Endothelial cell of umbilical vein (primary cell): ENCODE data around the gene SH3TC1. TPM values are rescaled to one million over a fixed set of nuclear protein-coding genes. Genes with fewer than 3 reads are reported as not detected.

Source experiments
- BruUV-seq: library from RNA; stranded (reverse); fragments of 400-500 nt; replicated peaks from 2 replicates; lab custom pipeline; 2021; lab: Mats Ljungman, UMichigan
- CTCF ChIA-PET: fragments of 300-600, 350-600 bp; sonication (Branson Sonifier 250); formaldehyde crosslinking; loops from one replicate; lab custom pipeline; 2021; ENCODE audit warnings: antibody characterized with exemption, inconsistent platforms; lab: Charles Lee
- POLR2A ChIA-PET: fragments of 300-600, 350-600 bp; sonication (Branson Sonifier 250); formaldehyde crosslinking; loops from one replicate; lab custom pipeline; 2021; ENCODE audit warnings: antibody characterized with exemption, inconsistent platforms; lab: Charles Lee
- DNase-seq: peaks from one replicate; pipeline ENCODE4 v3.0.0-alpha.2; 2011; ENCODE audit warnings: low read depth, low spot score
- FAIRE-seq: peaks from 2 replicates; lab custom pipeline; 2011; peaks lifted over from hg19 to GRCh38; lab: Jason Lieb, UNC
- H2AFZ ChIP-seq: 2 replicates; pipeline ENCODE4 v1.6.0; 2012; ENCODE audit warnings: low read depth, low read length, control low read depth, inconsistent platforms
- H3K27ac ChIP-seq: 2 replicates; pipeline ENCODE4 v1.5.1; 2011; ENCODE audit warnings: low read depth, mild to moderate bottlenecking, control low read depth, low read length, moderate library complexity; ENCODE audit not compliant: insufficient read depth
- H3K27me3 ChIP-seq, 2 experiments: 2 replicates each; pipeline versions ENCODE4 v1.6.0 to v1.6.1; 2011; ENCODE audit warnings: low read length in 2 of 2, mixed read lengths in 1 of 2; ENCODE audit not compliant: control insufficient read depth in 2 of 2, insufficient read depth in 2 of 2
- H3K36me3 ChIP-seq, 2 experiments: 2 replicates in 1 of 2; 3 replicates in 1 of 2; pipeline ENCODE4 v1.5.1; 2011; ENCODE audit warnings: low read length in 2 of 2, mild to moderate bottlenecking in 1 of 2, moderate library complexity in 1 of 2; ENCODE audit not compliant: control insufficient read depth in 2 of 2, insufficient read depth in 2 of 2; ENCODE audit errors: extremely low read depth in 1 of 2
- H3K4me1 ChIP-seq: 3 replicates; pipeline ENCODE4 v1.5.1; 2011; ENCODE audit warnings: mild to moderate bottlenecking, low read length; ENCODE audit not compliant: control insufficient read depth, insufficient read depth; ENCODE audit errors: extremely low read depth
- H3K4me2 ChIP-seq: 2 replicates; pipeline ENCODE4 v1.6.1; 2011; ENCODE audit warnings: low read length, control low read depth, mixed read lengths; ENCODE audit not compliant: insufficient read depth
- H3K4me3 ChIP-seq, 3 experiments: fragments of 200-600 bp in 1 of 3; sonication (generic), shearing (Covaris generic) in 1 of 3; replicated peaks in 1 of 3; 2 replicates each; pipeline ENCODE4 v1.5.1; 2011 to 2016; ENCODE audit warnings: control low read depth in 3 of 3, low read length in 3 of 3, mild to moderate bottlenecking in 2 of 3, inconsistent platforms in 1 of 3, low read depth in 1 of 3, moderate library complexity in 1 of 3; ENCODE audit not compliant: insufficient read depth in 1 of 3
- H3K79me2 ChIP-seq: 2 replicates; pipeline ENCODE4 v1.6.0; 2012; ENCODE audit warnings: low read length, inconsistent platforms; ENCODE audit not compliant: control insufficient read depth, insufficient read depth
- H3K9ac ChIP-seq: replicated peaks from 2 replicates; pipeline ENCODE3; 2011; ENCODE audit warnings: low read length, control low read depth; ENCODE audit not compliant: insufficient read depth; ENCODE audit errors: extremely low read depth
- H3K9me1 ChIP-seq: replicated peaks from 3 replicates; pipeline ENCODE4 v1.6.0; 2011; ENCODE audit warnings: mild to moderate bottlenecking, low read length; ENCODE audit not compliant: control insufficient read depth, insufficient read depth; ENCODE audit errors: extremely low read depth
- H3K9me3 ChIP-seq: replicated peaks from 2 replicates; pipeline ENCODE4 v1.5.1; 2012; ENCODE audit warnings: low read length, inconsistent platforms; ENCODE audit not compliant: control insufficient read depth, insufficient read depth
- H4K20me1 ChIP-seq: replicated peaks from 2 replicates; pipeline ENCODE3; 2011; ENCODE audit warnings: mild to moderate bottlenecking, low read length; ENCODE audit not compliant: control insufficient read depth, insufficient read depth; ENCODE audit errors: extremely low read depth
- EZH2 ChIP-seq: IDR thresholded peaks from 2 replicates; pipeline ENCODE4 v1.6.1; 2012; ENCODE audit warnings: borderline replicate concordance, low read depth, mild to moderate bottlenecking, moderate library complexity, low read length, inconsistent platforms; ENCODE audit not compliant: severe bottlenecking
- FOS ChIP-seq: IDR thresholded peaks from 2 replicates; pipeline ENCODE4 v1.6.1; 2011; ENCODE audit warnings: mild to moderate bottlenecking, low read length, moderate library complexity, borderline replicate concordance; ENCODE audit not compliant: insufficient read depth
- GATA2 ChIP-seq: IDR thresholded peaks from 2 replicates; pipeline ENCODE4 v1.7.0; 2011; ENCODE audit warnings: low read depth, mild to moderate bottlenecking, moderate library complexity, mixed read lengths, low read length; ENCODE audit not compliant: insufficient read length, insufficient read depth
- JUN ChIP-seq: IDR thresholded peaks from 2 replicates; pipeline ENCODE4 v1.6.1; 2011; ENCODE audit warnings: borderline replicate concordance, low read depth; ENCODE audit not compliant: insufficient read length, insufficient read depth
- MYC ChIP-seq: IDR thresholded peaks from one replicate; pipeline ENCODE4 v1.6.1; 2011; ENCODE audit warnings: mild to moderate bottlenecking, low read depth, low read length
- POLR2A ChIP-seq: IDR thresholded peaks from 2 replicates; pipeline ENCODE4 v1.6.1; 2012; ENCODE audit warnings: low read depth, mild to moderate bottlenecking, control low read depth, low read length
- POLR2AphosphoS5 ChIP-seq: IDR thresholded peaks from 2 replicates; pipeline ENCODE4 v1.6.1; 2012; ENCODE audit warnings: low read depth, mild to moderate bottlenecking, control low read depth, low read length, moderate library complexity; ENCODE audit not compliant: insufficient read depth
- dilution Hi-C: fragments of 300-500 bp; cut with MboI; formaldehyde crosslinking; loops from one replicate; pipeline ENCODE4 v1.15.0; 2019; ENCODE audit warnings: low sequenced_read_pairs; ENCODE audit not compliant: extremely low pct_ligation_motif_present
- intact Hi-C: fragments of 100-400 bp; cut with micrococcal nuclease; formaldehyde crosslinking; loops from one replicate; pipeline ENCODE4 v1.10.0; 2022
- polyA plus RNA-seq, 4 experiments: library from polyadenylated mRNA; depleted of rRNA in 3 of 4; stranded (reverse) in 3 of 4; unstranded in 1 of 4; fragments of >200 nt; gene quantifications; 2 replicates each; pipeline versions ENCODE4 v1.2.1 to v1.2.3, GENCODE V29; 2011 to 2012; ENCODE audit warnings: missing spikeins in 1 of 4
- total RNA-seq: library from RNA; stranded (reverse); gene quantifications from 2 replicates; pipeline ENCODE4 v1.2.3, GENCODE V29; 2021
- TF ChIP-seq, protein P1 (sequence below), 2 donors: IDR thresholded peaks; 1 replicate in 1 of 2; 2 replicates in 1 of 2; pipeline ENCODE4 v1.5.1; 2011; ENCODE audit warnings: low read length in 2 of 2, mild to moderate bottlenecking in 2 of 2, moderate library complexity in 2 of 2, control low read depth in 1 of 2, inconsistent platforms in 1 of 2, low read depth in 1 of 2; ENCODE audit not compliant: insufficient read depth in 1 of 2; ENCODE audit errors: extremely low read depth in 1 of 2
- TF ChIP-seq, protein P2 (sequence below): IDR thresholded peaks from 2 replicates; pipeline ENCODE4 v1.6.1; 2011; ENCODE audit not compliant: insufficient read depth, insufficient read length

Gene SH3TC1
- total and polyA plus RNA-seq, 2 donors (not counting 3 experiments of a cell fraction or from before 2014, with no cell fraction given) = 96.5 to 192 TPM

DNA sequence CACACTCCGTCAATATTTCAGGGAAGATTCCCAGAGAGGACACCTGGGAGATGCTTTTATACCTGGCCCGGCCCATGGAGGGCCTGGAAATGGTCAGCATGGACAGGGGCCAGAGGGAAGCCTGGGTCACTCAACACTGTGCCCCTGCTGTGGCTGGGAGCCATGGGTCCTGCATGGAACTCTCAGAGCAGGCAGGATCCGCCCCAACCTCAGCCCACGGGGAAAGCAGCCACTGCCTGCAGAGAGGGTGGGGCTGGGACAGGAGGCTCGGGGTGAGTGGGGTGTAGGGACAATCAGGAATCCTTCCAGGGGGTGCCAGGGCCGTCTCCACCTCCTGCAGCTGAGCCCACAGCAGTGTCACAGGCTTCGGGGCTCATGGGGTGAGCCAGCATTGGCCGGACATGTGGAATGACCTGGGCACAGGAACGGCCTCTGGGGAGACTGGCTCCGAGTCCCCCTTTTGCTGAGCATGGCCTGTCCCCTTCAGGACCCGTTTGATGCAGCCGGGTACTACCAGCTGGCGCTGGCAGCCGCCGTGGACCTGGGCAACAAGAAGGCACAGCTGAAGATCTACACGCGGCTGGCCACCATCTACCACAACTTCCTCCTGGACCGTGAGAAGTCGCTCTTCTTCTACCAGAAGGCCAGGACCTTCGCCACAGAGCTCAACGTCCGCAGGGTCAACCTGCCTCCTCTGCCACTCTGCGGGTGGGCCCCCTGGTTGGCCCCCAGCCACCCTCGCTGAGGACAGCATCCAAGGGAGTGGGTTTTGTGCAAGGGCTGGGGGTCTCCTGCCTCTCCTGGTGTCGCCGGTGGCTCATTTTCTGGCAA lies 41.3 kb downstream of the SH3TC1 start:
- no peak overlapping the region for H3K4me3 ChIP-seq

More for the DNA sequence above, 41.3 kb downstream of the SH3TC1 start:
- no peaks in the 10 kb centered on the region for H3K4me1 ChIP-seq
- H4K20me1 ChIP-seq = no peaks in the 10 kb centered on the region
- no peak overlapping the region for H2AFZ ChIP-seq
- H3K4me2 ChIP-seq = no peak overlapping the region
- no peak for FAIRE-seq
- POLR2A ChIA-PET = no interaction called here
- H3K9me3 ChIP-seq = no peaks in the 10 kb centered on the region
- no peak overlapping the region for H3K9ac ChIP-seq
- CTCF ChIA-PET = interaction anchor here (1.0 to 3.9 kb wide), 4 partner anchors 27 to 170 kb away, joined by 6 to 57 read pairs (median 10); no protein-coding TSS in a partner anchor
- H3K9me1 ChIP-seq = no peaks in the 10 kb centered on the region
- TF ChIP-seq POLR2AphosphoS5 (no peak), EZH2 (no peak), POLR2A (no peak), GATA2 (no peak), JUN (no peak), MYC (no peak), FOS (no peak)
- TF ChIP-seq, protein P1, sequence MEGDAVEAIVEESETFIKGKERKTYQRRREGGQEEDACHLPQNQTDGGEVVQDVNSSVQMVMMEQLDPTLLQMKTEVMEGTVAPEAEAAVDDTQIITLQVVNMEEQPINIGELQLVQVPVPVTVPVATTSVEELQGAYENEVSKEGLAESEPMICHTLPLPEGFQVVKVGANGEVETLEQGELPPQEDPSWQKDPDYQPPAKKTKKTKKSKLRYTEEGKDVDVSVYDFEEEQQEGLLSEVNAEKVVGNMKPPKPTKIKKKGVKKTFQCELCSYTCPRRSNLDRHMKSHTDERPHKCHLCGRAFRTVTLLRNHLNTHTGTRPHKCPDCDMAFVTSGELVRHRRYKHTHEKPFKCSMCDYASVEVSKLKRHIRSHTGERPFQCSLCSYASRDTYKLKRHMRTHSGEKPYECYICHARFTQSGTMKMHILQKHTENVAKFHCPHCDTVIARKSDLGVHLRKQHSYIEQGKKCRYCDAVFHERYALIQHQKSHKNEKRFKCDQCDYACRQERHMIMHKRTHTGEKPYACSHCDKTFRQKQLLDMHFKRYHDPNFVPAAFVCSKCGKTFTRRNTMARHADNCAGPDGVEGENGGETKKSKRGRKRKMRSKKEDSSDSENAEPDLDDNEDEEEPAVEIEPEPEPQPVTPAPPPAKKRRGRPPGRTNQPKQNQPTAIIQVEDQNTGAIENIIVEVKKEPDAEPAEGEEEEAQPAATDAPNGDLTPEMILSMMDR (IDR thresholded peaks at IDR 0.05; ENCODE audit: extremely low read depth in 1 of 2, insufficient read depth in 1 of 2, low read depth in 1 of 2, low read length in 2 of 2) = no peak
- TF ChIP-seq, protein P2, sequence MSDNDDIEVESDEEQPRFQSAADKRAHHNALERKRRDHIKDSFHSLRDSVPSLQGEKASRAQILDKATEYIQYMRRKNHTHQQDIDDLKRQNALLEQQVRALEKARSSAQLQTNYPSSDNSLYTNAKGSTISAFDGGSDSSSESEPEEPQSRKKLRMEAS = no peak
- no peak overlapping the region for H3K27ac ChIP-seq
- dilution Hi-C loops (no loop called here), intact Hi-C loops (no loop called here)
- H3K36me3 ChIP-seq = peaks cover 16 to 70% of the 10 kb centered on the region in 2 experiments
- no peaks in the 10 kb centered on the region for H3K79me2 ChIP-seq
- no peaks in the 10 kb centered on the region for H3K27me3 ChIP-seq
- BruUV-seq = no TSS peak
- DNase-seq = no peak
